ENCODE results near the gene RASL11A. TPM values are rescaled to one million over a fixed set of nuclear protein-coding genes. Genes with fewer than 3 reads are reported as not detected.

RASL11A gene
- total and polyA plus RNA-seq, 2 experiments from 2014 or later = 6.3 to 18.8 TPM

GRCh38 chr13:27304611-27305010 lies 34.0 kb downstream of the RASL11A start:
- WGBS (ENCODE audit: low lambda C conversion rate, missing lambda C conversion rate) = 56% methylated on average over 2 of the region's 2 CpGs
- no peaks in the 10 kb centered on the region for H3K4me1 ChIP-seq (ENCODE audit: insufficient read depth)

GRCh38 chr13:27306364-27306763 lies 35.7 kb downstream of the RASL11A start:
- no peaks in the 10 kb centered on the region for H3K9me2 ChIP-seq (replicated peaks; ENCODE audit: insufficient read depth)
- no peak overlapping the region for H3K27ac ChIP-seq
- DNase-seq (ENCODE audit: low spot score) = no peak
- no peaks in the 10 kb centered on the region for H3K9me3 ChIP-seq (ENCODE audit: low read depth)
- H3K27me3 ChIP-seq = no peaks in the 10 kb centered on the region
- H3K36me3 ChIP-seq (replicated peaks; ENCODE audit: insufficient read depth, low read depth) = no peaks in the 10 kb centered on the region
- 82% methylated on average over 5 of the region's 5 CpGs for WGBS (ENCODE audit: low lambda C conversion rate, missing lambda C conversion rate)
- no peak overlapping the region for H3K4me2 ChIP-seq
- no peaks in the 10 kb centered on the region for H4K20me1 ChIP-seq (ENCODE audit: insufficient read depth, poor library complexity, severe bottlenecking)
- TF ChIP-seq CTCF (IDR thresholded peaks at IDR 0.05; ENCODE audit: poor library complexity) (no peak), EZH2phosphoT487 (IDR thresholded peaks at IDR 0.05; ENCODE audit: low read depth, severe bottlenecking, unreplicated experiment) (no peak), EZH2 (IDR thresholded peaks at IDR 0.05; ENCODE audit: borderline replicate concordance) (no peak)
- H2AFZ ChIP-seq = no peak overlapping the region
- H3K79me2 ChIP-seq = no peaks in the 10 kb centered on the region
- H3K4me3 ChIP-seq = no peak overlapping the region
- H3K4me1 ChIP-seq (ENCODE audit: insufficient read depth) = no peaks in the 10 kb centered on the region

More at GRCh38 chr13:27304611-27305010, 34.0 kb downstream of the RASL11A start:
- no peaks in the 10 kb centered on the region for H3K9me3 ChIP-seq (ENCODE audit: low read depth)
- H2AFZ ChIP-seq = no peak overlapping the region
- H3K4me3 ChIP-seq = no peak overlapping the region
- no peak for DNase-seq (ENCODE audit: low spot score)
- no peaks in the 10 kb centered on the region for H3K9me2 ChIP-seq (replicated peaks; ENCODE audit: insufficient read depth)
- no peak overlapping the region for H3K27ac ChIP-seq
- H4K20me1 ChIP-seq (ENCODE audit: insufficient read depth, poor library complexity, severe bottlenecking) = no peaks in the 10 kb centered on the region
- no peaks in the 10 kb centered on the region for H3K36me3 ChIP-seq (replicated peaks; ENCODE audit: insufficient read depth, low read depth)
- H3K4me2 ChIP-seq = no peak overlapping the region
- H3K79me2 ChIP-seq = no peaks in the 10 kb centered on the region
- H3K27me3 ChIP-seq = no peaks in the 10 kb centered on the region
- no peak for TF ChIP-seq CTCF (IDR thresholded peaks at IDR 0.05; ENCODE audit: poor library complexity)
- no peak for TF ChIP-seq EZH2 (IDR thresholded peaks at IDR 0.05; ENCODE audit: borderline replicate concordance)
- no peak for TF ChIP-seq EZH2phosphoT487 (IDR thresholded peaks at IDR 0.05; ENCODE audit: low read depth, severe bottlenecking, unreplicated experiment)

GRCh38 chr13:27308941-27309340 lies 38.3 kb downstream of the RASL11A start:
- no peak overlapping the region for H2AFZ ChIP-seq
- no peak overlapping the region for H3K4me3 ChIP-seq
- H3K9me3 ChIP-seq (ENCODE audit: low read depth) = no peaks in the 10 kb centered on the region
- no peak for DNase-seq (ENCODE audit: low spot score)
- no peaks in the 10 kb centered on the region for H3K36me3 ChIP-seq (replicated peaks; ENCODE audit: insufficient read depth, low read depth)
- WGBS (ENCODE audit: low lambda C conversion rate, missing lambda C conversion rate) = 86% methylated on average over 19 of the region's 19 CpGs
- no peaks in the 10 kb centered on the region for H3K9me2 ChIP-seq (replicated peaks; ENCODE audit: insufficient read depth)
- H3K4me1 ChIP-seq (ENCODE audit: insufficient read depth) = no peaks in the 10 kb centered on the region
- no peak overlapping the region for H3K4me2 ChIP-seq
- no peak overlapping the region for H3K27ac ChIP-seq
- H4K20me1 ChIP-seq (ENCODE audit: insufficient read depth, poor library complexity, severe bottlenecking) = no peaks in the 10 kb centered on the region
- no peak for TF ChIP-seq EZH2 (IDR thresholded peaks at IDR 0.05; ENCODE audit: borderline replicate concordance)
- no peak for TF ChIP-seq CTCF (IDR thresholded peaks at IDR 0.05; ENCODE audit: poor library complexity)
- no peak for TF ChIP-seq EZH2phosphoT487 (IDR thresholded peaks at IDR 0.05; ENCODE audit: low read depth, severe bottlenecking, unreplicated experiment)
- H3K27me3 ChIP-seq = no peaks in the 10 kb centered on the region
- no peaks in the 10 kb centered on the region for H3K79me2 ChIP-seq
